SK-N-MC (cell line): Measurements from ENCODE around the gene MPPED2.

Experiments used
- DNase-seq: peaks from one replicate; pipeline ENCODE4 v3.0.0-alpha.2; 2011; ENCODE audit warnings: low read depth, low spot score
- H3K27ac ChIP-seq: fragments of 200-600 bp; sonication (generic); 2 replicates; pipeline ENCODE4 v1.5.1; 2016; ENCODE audit warnings: mixed run types
- H3K36me3 ChIP-seq: fragments of 200-600 bp; sonication (generic); 2 replicates; pipeline ENCODE4 v1.6.1; 2017; ENCODE audit warnings: antibody characterized with exemption, low read length, mixed read lengths; ENCODE audit not compliant: insufficient read depth
- H3K4me3 ChIP-seq: fragments of 200-600 bp; sonication (generic); 2 replicates; pipeline ENCODE4 v1.5.1; 2016
- H3K9ac ChIP-seq: fragments of 200-600 bp; sonication (generic); 2 replicates; pipeline ENCODE4 v1.8.0; 2017; ENCODE audit warnings: mixed run types, mixed read lengths; ENCODE audit not compliant: insufficient read length
- H3K9me3 ChIP-seq: fragments of 200-600 bp; sonication (generic); 2 replicates; pipeline ENCODE4 v1.6.1; 2017; ENCODE audit warnings: low read depth, mild to moderate bottlenecking, antibody characterized with exemption, low read length, moderate library complexity, mixed read lengths
- EZH2 ChIP-seq: fragments of 200-600 bp; sonication (generic); IDR thresholded peaks from one replicate; pipeline ENCODE4 v1.6.1; 2017; ENCODE audit warnings: antibody characterized with exemption
- FOXP2 ChIP-seq: optimal IDR thresholded peaks from 2 replicates; pipeline ENCODE3; 2011; ENCODE audit warnings: mild to moderate bottlenecking, moderate library complexity; ENCODE audit not compliant: insufficient read depth; ENCODE audit errors: extremely low read length, control extremely low read depth
- POLR2AphosphoS5 ChIP-seq: IDR thresholded peaks from 2 replicates; pipeline ENCODE4 v1.6.1; 2012; ENCODE audit warnings: mild to moderate bottlenecking, low read depth, low read length, borderline replicate concordance

The MPPED2 gene

GRCh38 chr11:30586251-30587144, at the start of gene MPPED2:
TSS of gene MPPED2 (minus strand) at chr11:30586353. CDS start at chr11:30580373, 5,980 bp downstream.
- Histone ChIP-seq H3K9me3 (no peaks in the 10 kb centered on the region), H3K4me3 (no peak within 1 kb of the TSS), H3K36me3 (no peaks in the 10 kb centered on the region), H3K9ac (no peak within 1 kb of the TSS), H3K27ac (no peak within 1 kb of the TSS)
- DNase-seq: no peak
- no peak for TF ChIP-seq POLR2AphosphoS5
- TF ChIP-seq EZH2: no peak
- TF ChIP-seq FOXP2: no peak

- TF ChIP-seq FOXP2 (no peak), POLR2AphosphoS5 (no peak), EZH2 (no peak)
- H3K9ac ChIP-seq: no peak overlapping the region
- no peak for DNase-seq
Measured at GRCh38 chr11:30635401-30635989, 49.3 kb upstream of the MPPED2 start.

GRCh38 chr11:30631148-30631547, 45.0 kb upstream of the MPPED2 start:
- Histone ChIP-seq H3K27ac (no peak overlapping the region), H3K9me3 (no peaks in the 10 kb centered on the region), H3K4me3 (no peak overlapping the region), H3K9ac (no peak overlapping the region), H3K36me3 (no peaks in the 10 kb centered on the region)
- TF ChIP-seq EZH2 (no peak), POLR2AphosphoS5 (no peak), FOXP2 (no peak)
- DNase-seq: no peak

More at GRCh38 chr11:30635401-30635989, 49.3 kb upstream of the MPPED2 start:
- Histone ChIP-seq H3K4me3 (no peak overlapping the region), H3K36me3 (no peaks in the 10 kb centered on the region), H3K27ac (no peak overlapping the region), H3K9me3 (no peaks in the 10 kb centered on the region)

DNA sequence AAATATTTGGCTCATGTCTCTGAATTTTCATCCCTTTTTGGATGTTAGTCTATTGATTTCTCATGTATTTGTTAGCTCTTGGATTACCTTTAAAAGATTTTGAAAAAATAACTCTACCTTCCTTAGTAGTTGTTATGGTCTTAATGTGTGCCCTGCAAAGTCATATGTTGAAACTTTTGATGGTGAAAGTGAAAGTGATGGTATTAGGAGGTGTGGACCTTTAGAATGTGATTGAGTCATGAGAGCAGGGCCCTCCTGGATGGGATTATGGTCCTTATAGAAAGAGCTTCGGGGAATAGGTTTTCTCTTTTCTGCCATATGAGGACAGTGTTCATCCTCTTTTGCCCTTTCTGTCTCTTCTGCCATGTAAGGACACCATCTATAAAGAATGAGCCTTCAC, 33.6 kb upstream of the MPPED2 start:
- TF ChIP-seq POLR2AphosphoS5: no peak
- no peak for TF ChIP-seq EZH2
- TF ChIP-seq FOXP2: no peak
- H3K9ac ChIP-seq: no peak overlapping the region
- H3K9me3 ChIP-seq: no peaks in the 10 kb centered on the region
- no peak overlapping the region for H3K27ac ChIP-seq
- DNase-seq: no peak
- no peak overlapping the region for H3K4me3 ChIP-seq
- no peaks in the 10 kb centered on the region for H3K36me3 ChIP-seq

- no peak overlapping the region for H3K27ac ChIP-seq
- DNase-seq: no peak
- TF ChIP-seq POLR2AphosphoS5 (no peak), FOXP2 (no peak), EZH2 (no peak)
- no peaks in the 10 kb centered on the region for H3K9me3 ChIP-seq
- H3K36me3 ChIP-seq: no peaks in the 10 kb centered on the region
- no peak overlapping the region for H3K4me3 ChIP-seq
- no peak overlapping the region for H3K9ac ChIP-seq
Measured at GRCh38 chr11:30617762-30618161, 31.6 kb upstream of the MPPED2 start.

DNA sequence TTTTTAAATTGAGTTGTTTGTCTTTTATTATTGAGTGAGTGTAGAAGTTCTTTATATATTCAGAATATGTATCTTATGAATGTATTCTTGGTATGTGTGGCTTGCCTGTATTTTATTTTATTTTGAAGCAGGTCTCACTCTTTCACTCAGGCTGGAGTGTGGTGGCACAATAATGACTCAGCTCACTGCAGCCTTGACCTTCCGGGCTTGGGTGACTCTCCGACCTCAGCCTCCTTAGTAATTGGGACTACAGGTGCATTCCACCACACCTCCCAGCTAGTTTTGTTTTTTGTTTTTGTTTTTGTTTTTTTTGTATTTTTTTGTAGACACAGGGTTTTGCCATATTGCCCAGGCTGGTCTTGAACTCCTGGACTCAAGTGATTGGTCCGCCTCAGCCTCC, 24.5 kb upstream of the MPPED2 start:
- no peak overlapping the region for H3K9ac ChIP-seq
- DNase-seq: no peak
- H3K27ac ChIP-seq: no peak overlapping the region
- TF ChIP-seq FOXP2: no peak
- no peak for TF ChIP-seq EZH2
- no peak for TF ChIP-seq POLR2AphosphoS5
- no peak overlapping the region for H3K4me3 ChIP-seq
- no peaks in the 10 kb centered on the region for H3K9me3 ChIP-seq
- no peaks in the 10 kb centered on the region for H3K36me3 ChIP-seq

- H3K4me3 ChIP-seq: no peak overlapping the region
- H3K36me3 ChIP-seq: no peaks in the 10 kb centered on the region
- H3K9me3 ChIP-seq: no peaks in the 10 kb centered on the region
- TF ChIP-seq FOXP2: no peak
- no peak for TF ChIP-seq EZH2
- no peak for TF ChIP-seq POLR2AphosphoS5
- no peak overlapping the region for H3K27ac ChIP-seq
- DNase-seq: no peak
- H3K9ac ChIP-seq: no peak overlapping the region
Measured at GRCh38 chr11:30608534-30608933, 22.4 kb upstream of the MPPED2 start.

GRCh38 chr11:30605036-30605605, 19.0 kb upstream of the MPPED2 start:
- H3K4me3 ChIP-seq: no peak overlapping the region
- DNase-seq: no peak
- H3K9me3 ChIP-seq: no peaks in the 10 kb centered on the region
- H3K9ac ChIP-seq: no peak overlapping the region
- H3K36me3 ChIP-seq: no peaks in the 10 kb centered on the region
- TF ChIP-seq POLR2AphosphoS5 (no peak), FOXP2 (no peak), EZH2 (no peak)
- no peak overlapping the region for H3K27ac ChIP-seq
